ENCODE measurements around the gene PDILT. TPM values are rescaled to one million over a fixed set of nuclear protein-coding genes. Genes with fewer than 3 reads are reported as not detected.

PDILT gene
- total and polyA plus RNA-seq, 2 of the 8 experiments (the other 6 are each of a cell fraction or from before 2014, with no cell fraction given) = not detected

DNA sequence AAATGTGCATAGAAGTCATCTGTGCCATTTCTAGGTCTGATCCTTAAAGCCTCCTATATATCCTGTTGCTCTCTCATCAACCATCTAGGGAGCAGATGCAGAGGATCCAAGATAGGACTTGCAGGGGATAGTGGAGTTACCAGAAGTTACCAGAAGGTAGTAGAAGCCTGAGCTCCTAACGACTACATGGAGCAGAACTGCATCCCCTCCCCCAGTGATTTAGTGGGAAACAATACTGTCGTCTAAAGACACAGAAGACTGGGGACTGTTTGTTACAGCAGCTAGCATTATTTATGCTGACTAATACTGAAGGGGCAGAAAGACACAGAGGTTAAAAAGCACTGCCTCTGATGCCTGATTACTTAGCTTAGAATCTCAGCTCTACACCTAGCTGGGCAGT is 93.0 kb downstream of the PDILT start:
- H2BK120ac ChIP-seq (replicated peaks; ENCODE audit: low read depth, low read length) = no peak overlapping the region
- no peak overlapping the region for H2AFZ ChIP-seq (ENCODE audit: low read length)
- H3K79me1 ChIP-seq (ENCODE audit: low read depth, low read length) = no peaks in the 10 kb centered on the region
- TF ChIP-seq SIN3A (conservative IDR thresholded peaks at IDR 0.05 in 1 of 2, IDR thresholded peaks at IDR 0.05 in 1 of 2; ENCODE audit: low read depth in 1 of 2, low read length in 2 of 2) (no peak), TBP (IDR thresholded peaks at IDR 0.05; ENCODE audit: low read depth, low read length) (no peak), FOSL1 (IDR thresholded peaks at IDR 0.05; ENCODE audit: insufficient read depth, low read depth, low read length) (no peak)
- peaks cover 0 to 2% of the 10 kb centered on the region in 2 experiments for H4K20me1 ChIP-seq (replicated peaks in 1 of 2; ENCODE audit: control insufficient read depth in 1 of 2, insufficient read depth in 2 of 2, low read length in 2 of 2)
- no peak overlapping the region for H3K4ac ChIP-seq (replicated peaks; ENCODE audit: insufficient read length, low read depth, low read length)
- no peak overlapping the region for H3K14ac ChIP-seq (ENCODE audit: insufficient read length)
- H3K18ac ChIP-seq (ENCODE audit: extremely low read depth, low read length) = no peak overlapping the region
- no peak overlapping the region for H3K56ac ChIP-seq (replicated peaks; ENCODE audit: insufficient read length, low read depth, low read length)
- no peak overlapping the region for H4K91ac ChIP-seq (replicated peaks; ENCODE audit: insufficient read length, low read length)
- POLR2A ChIA-PET (ENCODE audit: partially characterized antibody) = no interaction called here
- no peaks in the 10 kb centered on the region for H3K36me3 ChIP-seq (ENCODE audit: control insufficient read depth in 2 of 4, insufficient read depth in 4 of 4, low read length in 3 of 4)
- H4K8ac ChIP-seq (ENCODE audit: extremely low read depth, insufficient read depth, low read length) = no peak overlapping the region
- H2BK5ac ChIP-seq (ENCODE audit: low read depth, low read length) = no peak overlapping the region
- no peaks in the 10 kb centered on the region for H3K27me3 ChIP-seq (replicated peaks in 1 of 4; ENCODE audit: control insufficient read depth in 3 of 4, extremely low read depth in 1 of 4, insufficient read depth in 3 of 4, low read length in 3 of 4)
- H2BK12ac ChIP-seq (ENCODE audit: low read depth, low read length) = no peak overlapping the region
- H2BK20ac ChIP-seq (ENCODE audit: low read length) = no peak overlapping the region
- H3K9ac ChIP-seq (replicated peaks in 1 of 4; ENCODE audit: extremely low read depth in 1 of 4, low read depth in 3 of 4, low read length in 3 of 4) = no peak overlapping the region
- no peak for DNase-seq (ENCODE audit: low read depth in 1 of 2, low spot score in 2 of 2)
- no peaks in the 10 kb centered on the region for H3K23me2 ChIP-seq (ENCODE audit: low read depth, low read length)
- WGBS, 2 experiments (ENCODE audit: extremely low coverage in 1 of 2, insufficient coverage in 1 of 2, insufficient read length in 1 of 2, insufficient replicate concordance in 2 of 2, low coverage in 1 of 2, low lambda C conversion rate in 2 of 2, missing lambda C conversion rate in 1 of 2) = 85% methylated on average over 2 of the region's 2 CpGs; no CpG with 5 or more reads in 1 of the 2 experiments
- no peak overlapping the region for H3K4me2 ChIP-seq (ENCODE audit: insufficient read depth in 1 of 2, low read depth in 2 of 2, low read length in 2 of 2)
- H4K5ac ChIP-seq (ENCODE audit: insufficient read length, low read depth, low read length) = no peak overlapping the region
- H3K23ac ChIP-seq (ENCODE audit: insufficient read length) = no peak overlapping the region
- no peak for FAIRE-seq
- CTCF ChIA-PET (ENCODE audit: partially characterized antibody) = interaction anchor here (1.2 to 3.3 kb wide), 5 partner anchors 11 to 424 kb away, joined by 3 to 10 read pairs (median 5); no protein-coding TSS in a partner anchor
- no peaks in the 10 kb centered on the region for H3K79me2 ChIP-seq (ENCODE audit: control insufficient read depth in 1 of 2, insufficient read depth in 2 of 2, low read length in 2 of 2)
- peaks cover 0 to 2% of the 10 kb centered on the region in 2 experiments; a peak in 1 of 4 replicates for H3K9me3 ChIP-seq (ENCODE audit: insufficient read depth in 2 of 2, low read depth in 1 of 2, low read length in 1 of 2)
- no peak overlapping the region for H2AK5ac ChIP-seq (ENCODE audit: low read depth, low read length)
- H3K27ac ChIP-seq (ENCODE audit: low read depth, low read length) = no peak overlapping the region
- no peak overlapping the region for H2BK15ac ChIP-seq (ENCODE audit: low read length)
- H3K4me1 ChIP-seq (replicated peaks in 1 of 4; ENCODE audit: control insufficient read depth in 3 of 4, insufficient read depth in 4 of 4, low read length in 3 of 4) = no peaks in the 10 kb centered on the region
- H3K4me3 ChIP-seq (ENCODE audit: extremely low read depth in 1 of 4, insufficient read depth in 2 of 4, low read depth in 3 of 4, low read length in 4 of 4) = no peak overlapping the region

All from H1 (cell line).